ENCODE measurements around the gene CCNG1. TPM values are rescaled to one million over a fixed set of nuclear protein-coding genes. Genes with fewer than 3 reads are reported as not detected.
"Not testable (repeated sequence)": the region's sequence is repeated elsewhere in the genome, so short reads cannot be mapped to it uniquely, and the experiment has no call there.

Gene CCNG1
- total RNA-seq, 4 donors from 2014 or later: 46.4 to 92.3 (median 64.9) TPM

DNA sequence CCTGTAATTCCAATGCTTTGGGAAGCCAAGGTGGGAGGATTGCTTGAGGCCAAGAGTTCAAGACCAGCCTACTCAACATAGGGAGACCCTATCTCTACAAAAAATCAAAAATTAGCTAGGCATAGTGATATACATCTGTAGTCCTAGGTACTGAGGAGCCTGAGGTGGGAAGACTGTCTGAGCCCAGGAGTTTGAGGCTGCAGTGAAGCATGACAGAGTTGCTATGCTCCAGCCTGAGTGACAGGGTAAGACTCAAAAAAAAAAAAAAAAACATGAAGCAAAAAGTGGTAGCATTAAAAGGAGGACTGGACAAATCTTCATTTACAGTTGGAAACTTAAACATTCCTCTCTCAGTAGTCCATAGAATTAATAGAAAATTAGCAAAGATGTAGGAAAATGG, 9.8 kb downstream of the CCNG1 start:
- DNase-seq (ENCODE audit: low spot score in 2 of 2): no peak
- intact Hi-C loops (cut with DNase I; ENCODE audit: low total_unique reads): no loop called here
- TF ChIP-seq, protein P1, sequence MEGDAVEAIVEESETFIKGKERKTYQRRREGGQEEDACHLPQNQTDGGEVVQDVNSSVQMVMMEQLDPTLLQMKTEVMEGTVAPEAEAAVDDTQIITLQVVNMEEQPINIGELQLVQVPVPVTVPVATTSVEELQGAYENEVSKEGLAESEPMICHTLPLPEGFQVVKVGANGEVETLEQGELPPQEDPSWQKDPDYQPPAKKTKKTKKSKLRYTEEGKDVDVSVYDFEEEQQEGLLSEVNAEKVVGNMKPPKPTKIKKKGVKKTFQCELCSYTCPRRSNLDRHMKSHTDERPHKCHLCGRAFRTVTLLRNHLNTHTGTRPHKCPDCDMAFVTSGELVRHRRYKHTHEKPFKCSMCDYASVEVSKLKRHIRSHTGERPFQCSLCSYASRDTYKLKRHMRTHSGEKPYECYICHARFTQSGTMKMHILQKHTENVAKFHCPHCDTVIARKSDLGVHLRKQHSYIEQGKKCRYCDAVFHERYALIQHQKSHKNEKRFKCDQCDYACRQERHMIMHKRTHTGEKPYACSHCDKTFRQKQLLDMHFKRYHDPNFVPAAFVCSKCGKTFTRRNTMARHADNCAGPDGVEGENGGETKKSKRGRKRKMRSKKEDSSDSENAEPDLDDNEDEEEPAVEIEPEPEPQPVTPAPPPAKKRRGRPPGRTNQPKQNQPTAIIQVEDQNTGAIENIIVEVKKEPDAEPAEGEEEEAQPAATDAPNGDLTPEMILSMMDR (IDR thresholded peaks at IDR 0.05): no peak
- no peak for TF ChIP-seq POLR2A (IDR thresholded peaks at IDR 0.05)
- H3K4me3 ChIP-seq (ENCODE audit: low read depth, poor library complexity, severe bottlenecking): no peak overlapping the region

DNA sequence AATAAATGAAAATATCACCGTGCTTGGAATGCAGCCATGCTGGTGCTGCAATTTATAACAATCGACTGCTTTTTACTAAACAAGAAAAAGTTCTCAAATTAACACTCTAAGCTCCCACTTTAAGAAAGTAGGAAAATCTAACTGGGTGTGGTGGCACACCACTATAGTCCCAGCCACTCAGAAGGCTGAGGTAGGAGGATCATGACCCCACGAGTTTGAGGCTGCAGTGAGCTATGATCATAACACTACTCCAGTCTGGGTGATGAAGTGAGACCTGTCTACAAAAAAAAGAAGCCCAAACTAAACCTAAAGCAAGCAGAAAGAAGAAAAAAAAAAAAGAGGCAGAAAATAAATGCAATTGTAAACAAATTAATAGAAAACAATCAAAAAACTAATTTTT, 10.5 kb downstream of the CCNG1 start:
- no peak for DNase-seq (ENCODE audit: low spot score in 2 of 2)
- intact Hi-C loops (cut with DNase I; ENCODE audit: low total_unique reads): no loop called here
- 87 to 92% methylated on average over 3 of the region's 3 CpGs for WGBS, 2 donors
- H3K4me3 ChIP-seq (ENCODE audit: low read depth, poor library complexity, severe bottlenecking): no peak overlapping the region
- no peak for TF ChIP-seq POLR2A (IDR thresholded peaks at IDR 0.05)
- TF ChIP-seq, protein P1 (IDR thresholded peaks at IDR 0.05): no peak

DNA sequence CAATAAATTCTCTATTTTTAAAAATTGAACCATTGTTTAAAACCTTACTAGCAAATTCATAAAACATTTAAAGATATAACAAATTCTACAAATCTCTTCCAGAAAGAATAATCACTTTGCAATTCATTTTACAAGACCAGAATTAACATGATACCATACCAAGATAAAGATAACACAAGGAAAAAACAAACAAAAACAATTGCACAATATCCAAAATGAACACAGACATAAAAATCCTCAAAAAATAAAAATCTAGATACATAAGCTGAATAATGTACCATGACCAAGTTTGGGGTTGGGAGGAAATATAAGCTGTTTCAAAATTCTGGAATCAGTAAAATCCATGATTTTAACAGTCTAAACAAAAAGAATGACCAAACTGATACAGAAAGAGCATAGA, 11.1 kb downstream of the CCNG1 start:
- intact Hi-C loops (cut with DNase I; ENCODE audit: low total_unique reads): no loop called here
- no peak overlapping the region for H3K4me3 ChIP-seq (ENCODE audit: low read depth, poor library complexity, severe bottlenecking)
- no peak for DNase-seq (ENCODE audit: low spot score in 2 of 2)
- no peak for TF ChIP-seq POLR2A (IDR thresholded peaks at IDR 0.05)
- TF ChIP-seq, protein P1 (IDR thresholded peaks at IDR 0.05): no peak

DNA sequence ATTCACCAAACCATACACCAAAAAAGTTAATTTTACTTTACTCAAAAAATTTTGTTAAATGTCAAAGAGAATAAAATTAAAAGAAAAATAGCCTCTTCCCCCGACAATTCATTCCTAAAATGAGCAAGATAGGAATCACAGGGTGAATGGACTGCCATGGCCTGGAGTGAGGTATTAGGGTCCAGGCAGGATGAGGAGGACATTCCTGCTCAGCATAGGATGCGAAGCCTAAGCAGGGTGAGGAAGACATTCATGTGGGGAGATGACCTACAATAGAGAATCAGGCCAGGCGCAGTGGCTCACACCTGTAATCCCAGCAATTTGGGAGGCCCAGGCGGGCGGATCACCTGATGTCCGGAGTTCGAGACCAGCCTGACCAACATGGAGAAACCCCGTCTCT, 14.1 kb downstream of the CCNG1 start:
- no peak for DNase-seq (ENCODE audit: low spot score in 2 of 2)
- H3K4me3 ChIP-seq (ENCODE audit: low read depth, poor library complexity, severe bottlenecking): no peak overlapping the region
- intact Hi-C loops (cut with DNase I; ENCODE audit: low total_unique reads): no loop called here
- WGBS, 2 donors: 97 to 99% methylated on average over 8 of the region's 8 CpGs
- TF ChIP-seq, protein P1 (IDR thresholded peaks at IDR 0.05): no peak
- TF ChIP-seq POLR2A (IDR thresholded peaks at IDR 0.05): no peak

DNA sequence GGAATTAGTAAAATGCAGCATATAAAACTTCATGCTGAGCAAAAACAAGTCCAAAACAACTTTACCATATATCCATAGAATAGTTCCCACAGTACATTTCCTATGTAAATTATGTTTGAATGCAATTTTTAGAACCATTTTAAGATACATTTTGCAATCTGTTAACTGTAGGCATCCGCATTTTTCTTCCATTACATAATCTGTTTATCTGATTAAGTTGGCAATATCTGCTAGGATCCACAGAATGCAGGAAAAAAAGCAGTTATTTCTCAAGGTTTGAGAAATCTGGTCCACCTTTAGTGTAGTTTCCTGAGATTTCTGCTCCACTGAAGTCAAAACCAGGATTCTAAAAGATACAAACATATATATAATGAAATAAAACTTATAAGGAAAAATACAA, 16.3 kb downstream of the CCNG1 start:
- TF ChIP-seq, protein P1 (IDR thresholded peaks at IDR 0.05): no peak
- TF ChIP-seq POLR2A (IDR thresholded peaks at IDR 0.05): no peak
- no peak overlapping the region for H3K4me3 ChIP-seq (ENCODE audit: low read depth, poor library complexity, severe bottlenecking)
- WGBS, 2 donors: 49 to 75% methylated on average over 1 of the region's 1 CpG
- no peak for DNase-seq (ENCODE audit: low spot score in 2 of 2)
- intact Hi-C loops (cut with DNase I; ENCODE audit: low total_unique reads): no loop called here

DNA sequence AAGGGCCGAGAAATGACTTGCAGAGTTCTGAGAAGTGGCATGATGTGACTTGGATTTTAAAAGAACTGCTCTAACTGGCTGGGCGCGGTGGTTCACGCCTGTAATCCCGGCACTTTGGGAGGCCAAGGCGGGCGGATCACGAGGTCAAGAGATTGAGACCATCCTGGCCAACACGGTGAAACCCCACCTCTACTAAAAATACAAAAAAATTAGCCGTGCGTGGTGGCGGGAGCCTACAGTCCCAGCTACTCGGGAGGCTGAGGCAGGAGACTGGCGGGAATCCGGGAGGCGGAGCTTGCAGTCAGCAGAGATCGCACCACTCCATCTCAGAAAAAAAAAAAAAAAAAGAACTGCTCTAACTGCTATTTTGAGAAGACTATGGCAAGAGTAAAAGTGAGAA, 18.0 kb downstream of the CCNG1 start:
- not testable (repeated sequence) for DNase-seq (ENCODE audit: low spot score in 2 of 2)

More for the DNA sequence above, 18.0 kb downstream of the CCNG1 start:
- 91 to 97% methylated on average over 17 of the region's 17 CpGs for WGBS, 2 donors
- intact Hi-C loops (cut with DNase I; ENCODE audit: low total_unique reads); H3K4me3 ChIP-seq (ENCODE audit: low read depth, poor library complexity, severe bottlenecking): not testable (repeated sequence)
